Caco-2 (cell line): ENCODE data around the gene PCDHA10. TPM values are rescaled to one million over a fixed set of nuclear protein-coding genes. Genes with fewer than 3 reads are reported as not detected.

ENCODE experiments used
- BruUV-seq: library from RNA; stranded (reverse); fragments of 400-500 nt; replicated peaks from 2 replicates; lab custom pipeline; 2021; lab: Mats Ljungman, UMichigan
- CTCF ChIA-PET: fragments of 300-600 bp; sonication (Branson Sonifier 250); formaldehyde crosslinking; loops from one replicate; lab custom pipeline; 2022; ENCODE audit warnings: antibody characterized with exemption; lab: Charles Lee
- POLR2A ChIA-PET: fragments of 300-600 bp; sonication (Branson Sonifier 250); formaldehyde crosslinking; loops from one replicate; lab custom pipeline; 2022; ENCODE audit warnings: antibody characterized with exemption; lab: Charles Lee
- DNase-seq, 2 experiments: peaks; one replicate each; pipeline versions ENCODE4 v3.0.0 to v3.0.0-alpha.2; 2020 to 2022
- H3K27me3 ChIP-seq: replicated peaks from 2 replicates; pipeline ENCODE4 v1.6.0; 2011; ENCODE audit warnings: low read length; ENCODE audit not compliant: control insufficient read depth, insufficient read depth
- H3K36me3 ChIP-seq: 2 replicates; pipeline ENCODE4 v1.5.1; 2011; ENCODE audit warnings: low read length; ENCODE audit not compliant: control insufficient read depth, insufficient read depth
- H3K4me1 ChIP-seq: fragments of 250-450 bp; sonication (Bioruptor Pico); 2 replicates; pipeline ENCODE4 v1.5.1; 2020; ENCODE audit warnings: mild to moderate bottlenecking
- H3K4me3 ChIP-seq: 2 replicates; pipeline ENCODE4 v1.5.1; 2011; ENCODE audit warnings: low read depth, mild to moderate bottlenecking, control low read depth, low read length
- H3K9me3 ChIP-seq: fragments of 250-450 bp; sonication (Bioruptor Pico); 2 replicates; pipeline ENCODE4 v1.5.1; 2020; ENCODE audit warnings: mild to moderate bottlenecking, moderate library complexity
- H3K27ac Mint-ChIP-seq: one replicate; pipeline ENCODE4 v1.8.0; 2022; ENCODE audit warnings: mixed read lengths; ENCODE audit not compliant: unreplicated experiment
- H3K27me3 Mint-ChIP-seq: one replicate; pipeline ENCODE4 v1.8.0; 2022; ENCODE audit warnings: mixed read lengths; ENCODE audit not compliant: insufficient read depth, unreplicated experiment
- H3K36me3 Mint-ChIP-seq: one replicate; pipeline ENCODE4 v1.8.0; 2022; ENCODE audit warnings: mild to moderate bottlenecking, mixed read lengths; ENCODE audit not compliant: insufficient read depth, unreplicated experiment
- H3K4me1 Mint-ChIP-seq: one replicate; pipeline ENCODE4 v1.8.0; 2022; ENCODE audit warnings: low read depth, mixed read lengths; ENCODE audit not compliant: unreplicated experiment
- H3K4me3 Mint-ChIP-seq: one replicate; pipeline ENCODE4 v1.8.0; 2022; ENCODE audit warnings: mild to moderate bottlenecking, moderate library complexity, mixed read lengths; ENCODE audit not compliant: unreplicated experiment
- H3K9me3 Mint-ChIP-seq: one replicate; pipeline ENCODE4 v1.8.0; 2022; ENCODE audit warnings: mixed read lengths; ENCODE audit not compliant: unreplicated experiment
- CTCF ChIP-seq, 2 experiments: fragments of 200-600 bp in 1 of 2; IDR thresholded peaks; 1 replicate in 1 of 2; 2 replicates in 1 of 2; pipeline versions ENCODE4 v1.5.1 to v1.8.0; 2011 to 2022; ENCODE audit warnings: antibody characterized with exemption in 1 of 2, control low read depth in 1 of 2, inconsistent platforms in 1 of 2, low read depth in 1 of 2, low read length in 1 of 2, mild to moderate bottlenecking in 1 of 2, moderate library complexity in 1 of 2; ENCODE audit not compliant: insufficient read depth in 1 of 2, severe bottlenecking in 1 of 2, unreplicated experiment in 1 of 2
- intact Hi-C: fragments of 100-400 bp; cut with micrococcal nuclease; formaldehyde crosslinking; loops from one replicate; pipeline ENCODE4 v1.10.0; 2022; ENCODE audit not compliant: unreplicated experiment
- total RNA-seq: library from RNA; stranded (reverse); gene quantifications from 2 replicates; pipeline ENCODE4 v1.2.3, GENCODE V29; 2022

PCDHA10 gene
- total RNA-seq, 1 experiment from 2014 or later: 0.02 TPM

DNA sequence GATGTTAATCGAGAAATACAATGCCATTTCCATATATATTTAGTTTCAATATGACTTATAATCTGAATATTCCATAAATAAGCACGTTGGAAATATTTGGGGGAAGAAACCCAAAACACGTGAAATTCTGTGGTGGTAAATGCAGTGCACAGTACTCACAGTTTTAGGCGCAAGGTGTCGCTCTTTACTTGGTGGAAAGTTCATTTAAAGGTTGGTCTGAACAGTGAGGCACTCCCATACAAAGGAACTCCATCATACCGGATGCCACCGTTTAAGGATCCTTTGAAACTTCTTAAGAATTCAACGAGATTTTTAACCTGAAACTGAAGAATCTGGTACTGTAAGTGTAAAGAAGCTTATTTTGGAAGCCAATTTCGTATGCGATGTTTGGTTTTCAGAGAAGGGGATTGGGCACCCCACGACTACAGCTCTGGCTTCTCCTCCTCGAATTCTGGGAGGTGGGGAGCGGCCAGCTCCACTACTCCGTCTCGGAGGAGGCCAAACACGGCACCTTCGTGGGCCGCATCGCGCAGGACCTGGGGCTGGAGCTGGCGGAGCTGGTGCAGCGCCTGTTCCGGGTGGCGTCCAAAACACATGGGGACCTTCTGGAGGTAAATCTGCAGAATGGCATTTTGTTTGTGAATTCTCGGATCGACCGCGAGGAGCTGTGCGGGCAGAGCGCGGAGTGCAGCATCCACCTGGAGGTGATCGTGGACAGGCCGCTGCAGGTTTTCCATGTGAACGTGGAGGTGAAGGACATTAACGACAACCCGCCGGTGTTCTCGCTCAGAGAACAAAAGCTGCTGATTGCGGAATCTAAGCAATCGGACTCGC is 13.2 kb downstream of the PCDHA10 start, which contains the start of gene PCDHA11:
Gene PCDHA11, plus strand, starts transcription at position 237 of the 834 bp plus-strand sequence. Its CDS starts 147 bp downstream, at position 384.
- Histone ChIP-seq H3K4me3 (no peak within 1 kb of the TSS), H3K36me3 (no peaks in the 10 kb centered on the region), H3K27me3 (no peaks in the 10 kb centered on the region), H3K9me3 (peaks cover 3% of the 10 kb centered on the region; the same call in 1 of the 2 replicates), H3K4me1 (no peaks in the 10 kb centered on the region)
- peaks cover 9% of the 10 kb centered on the region for H3K9me3 Mint-ChIP-seq
- H3K4me1 Mint-ChIP-seq: no peaks in the 10 kb centered on the region
- ChIA-PET POLR2A (no interaction called here), CTCF (no interaction called here)
- TF ChIP-seq CTCF (IDR thresholded peaks at IDR 0.05; ENCODE audit: insufficient read depth in 1 of 2, low read depth in 1 of 2, low read length in 1 of 2, severe bottlenecking in 1 of 2, unreplicated experiment in 1 of 2): no peak
- H3K27me3 Mint-ChIP-seq: no peaks in the 10 kb centered on the region
- no peak within 1 kb of the TSS for H3K27ac Mint-ChIP-seq
- no TSS peak for BruUV-seq
- H3K4me3 Mint-ChIP-seq: peak within 1 kb of the TSS; percentile 31
- H3K36me3 Mint-ChIP-seq: no peaks in the 10 kb centered on the region
- DNase-seq: no peak
- intact Hi-C loops: no loop called here

- ChIA-PET POLR2A (no interaction called here), CTCF (no interaction called here)
- no peak for TF ChIP-seq CTCF (IDR thresholded peaks at IDR 0.05; ENCODE audit: insufficient read depth in 1 of 2, low read depth in 1 of 2, low read length in 1 of 2, severe bottlenecking in 1 of 2, unreplicated experiment in 1 of 2)
- H3K36me3 Mint-ChIP-seq: no peaks in the 10 kb centered on the region
- H3K9me3 Mint-ChIP-seq: peaks cover 3% of the 10 kb centered on the region
- no peak for DNase-seq
- no peaks in the 10 kb centered on the region for H3K36me3 ChIP-seq
- intact Hi-C loops: no loop called here
- no peaks in the 10 kb centered on the region for H3K4me1 Mint-ChIP-seq
- no TSS peak for BruUV-seq
- H3K4me3 ChIP-seq: no peak overlapping the region
- H3K27ac Mint-ChIP-seq: no peak overlapping the region
- H3K27me3 ChIP-seq: no peaks in the 10 kb centered on the region
- no peaks in the 10 kb centered on the region for H3K4me1 ChIP-seq
- no peaks in the 10 kb centered on the region for H3K27me3 Mint-ChIP-seq
- H3K9me3 ChIP-seq: peaks cover 7% of the 10 kb centered on the region; the same call in 1 of the 2 replicates
- no peak overlapping the region for H3K4me3 Mint-ChIP-seq
Measured at GRCh38 chr5:140869555-140869886, 13.8 kb downstream of the PCDHA10 start.

DNA sequence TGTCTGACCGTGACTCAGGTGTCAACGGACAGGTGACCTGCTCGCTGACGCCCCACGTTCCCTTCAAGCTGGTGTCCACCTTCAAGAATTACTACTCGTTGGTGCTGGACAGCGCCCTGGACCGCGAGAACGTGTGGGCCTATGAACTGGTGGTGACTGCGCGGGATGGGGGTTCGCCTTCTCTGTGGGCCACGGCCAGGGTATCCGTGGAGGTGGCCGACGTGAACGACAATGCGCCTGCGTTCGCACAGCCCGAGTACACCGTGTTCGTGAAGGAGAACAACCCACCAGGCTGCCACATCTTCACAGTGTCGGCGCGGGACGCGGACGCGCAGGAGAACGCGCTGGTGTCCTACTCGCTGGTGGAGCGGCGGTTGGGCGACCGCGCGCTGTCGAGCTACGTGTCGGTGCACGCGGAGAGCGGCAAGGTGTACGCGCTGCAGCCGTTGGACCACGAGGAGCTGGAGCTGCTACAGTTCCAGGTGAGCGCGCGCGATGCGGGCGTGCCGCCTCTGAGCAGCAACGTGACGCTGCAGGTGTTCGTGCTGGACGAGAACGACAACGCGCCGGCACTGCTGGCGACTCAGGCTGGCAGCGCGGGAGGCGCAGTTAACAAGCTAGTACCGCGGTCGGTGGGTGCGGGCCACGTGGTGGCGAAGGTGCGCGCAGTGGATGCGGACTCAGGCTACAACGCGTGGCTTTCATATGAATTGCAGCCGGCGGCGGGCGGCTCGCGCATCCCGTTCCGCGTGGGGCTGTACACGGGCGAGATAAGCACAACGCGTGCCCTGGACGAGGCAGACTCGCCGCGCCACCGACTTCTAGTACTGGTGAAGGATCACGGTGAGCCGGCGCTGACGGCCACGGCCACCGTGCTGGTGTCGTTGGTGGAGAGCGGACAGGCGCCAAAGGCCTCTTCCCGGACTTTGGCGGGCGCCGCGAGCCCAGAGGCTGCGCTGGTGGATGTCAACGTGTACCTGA is 14.8 kb downstream of the PCDHA10 start:
- intact Hi-C loops: no loop called here
- peaks cover 7% of the 10 kb centered on the region; the same call in 1 of the 2 replicates for H3K9me3 ChIP-seq
- H3K9me3 Mint-ChIP-seq: no peaks in the 10 kb centered on the region
- no peak for TF ChIP-seq CTCF (IDR thresholded peaks at IDR 0.05; ENCODE audit: insufficient read depth in 1 of 2, low read depth in 1 of 2, low read length in 1 of 2, severe bottlenecking in 1 of 2, unreplicated experiment in 1 of 2)
- BruUV-seq: no TSS peak
- no peaks in the 10 kb centered on the region for H3K27me3 ChIP-seq
- no peaks in the 10 kb centered on the region for H3K4me1 Mint-ChIP-seq
- H3K4me1 ChIP-seq: no peaks in the 10 kb centered on the region
- H3K36me3 Mint-ChIP-seq: no peaks in the 10 kb centered on the region
- H3K4me3 ChIP-seq: no peak overlapping the region
- CTCF ChIA-PET: no interaction called here
- H3K36me3 ChIP-seq: no peaks in the 10 kb centered on the region
- POLR2A ChIA-PET: no interaction called here
- no peaks in the 10 kb centered on the region for H3K27me3 Mint-ChIP-seq
- H3K27ac Mint-ChIP-seq: no peak overlapping the region
- no peak for DNase-seq
- no peak overlapping the region for H3K4me3 Mint-ChIP-seq
